GM12873 (cell line): ENCODE measurements around the gene INMT.

Experiments
- CTCF ChIP-seq: IDR thresholded peaks from 2 replicates; pipeline ENCODE4 v1.5.1; 2012; ENCODE audit warnings: low read depth, mild to moderate bottlenecking, moderate library complexity, low read length, control low read depth; ENCODE audit not compliant: insufficient read depth; ENCODE audit errors: missing control alignments

The INMT gene

GRCh38 chr7:30776971-30777370, 25.0 kb downstream of the INMT start:
- TF ChIP-seq CTCF: no peak

- TF ChIP-seq CTCF: no peak
Measured at GRCh38 chr7:30778255-30779025, 26.5 kb downstream of the INMT start.

- TF ChIP-seq CTCF: no peak
Measured at GRCh38 chr7:30779574-30779973, 27.6 kb downstream of the INMT start.

- no peak for TF ChIP-seq CTCF
Measured at GRCh38 chr7:30780941-30781340, 29.0 kb downstream of the INMT start.

- no peak for TF ChIP-seq CTCF
Measured at GRCh38 chr7:30782690-30783089, 30.8 kb downstream of the INMT start.

GRCh38 chr7:30785786-30786185, 33.9 kb downstream of the INMT start:
- TF ChIP-seq CTCF: no peak

GRCh38 chr7:30787486-30787885, 35.6 kb downstream of the INMT start:
- no peak for TF ChIP-seq CTCF
